GM23248 (cell line): ENCODE results near the gene SLC1A7. TPM values are rescaled to one million over a fixed set of nuclear protein-coding genes. Genes with fewer than 3 reads are reported as not detected.
A peak's percentile ranks its signal among the peaks of the same experiment; 100 is the strongest.

Experiments
- DNase-seq: peaks from one replicate; pipeline ENCODE4 v3.0.0-alpha.2; 2015
- H2AFZ ChIP-seq: fragments of 200-600 bp; sonication (generic); 2 replicates; pipeline ENCODE4 v1.6.1; 2016; ENCODE audit warnings: antibody characterized with exemption
- H3F3A ChIP-seq: fragments of 200-600 bp; sonication (generic); 2 replicates; pipeline ENCODE4 v1.6.1; 2016; ENCODE audit warnings: mild to moderate bottlenecking, antibody characterized with exemption, mixed run types; ENCODE audit not compliant: insufficient read depth
- H3K27ac ChIP-seq: fragments of 200-600 bp; sonication (generic); 2 replicates; pipeline ENCODE4 v1.5.1; 2016; ENCODE audit warnings: mild to moderate bottlenecking
- H3K27me3 ChIP-seq: fragments of 200-600 bp; sonication (generic); replicated peaks from 2 replicates; pipeline ENCODE4 v1.6.1; 2016; ENCODE audit warnings: mild to moderate bottlenecking; ENCODE audit not compliant: insufficient read depth
- H3K36me3 ChIP-seq: fragments of 200-600 bp; sonication (generic); 2 replicates; pipeline ENCODE4 v1.6.1; 2016; ENCODE audit warnings: low read depth, mild to moderate bottlenecking
- H3K4me1 ChIP-seq: fragments of 200-600 bp; sonication (generic); 2 replicates; pipeline ENCODE4 v1.6.1; 2016; ENCODE audit warnings: mild to moderate bottlenecking; ENCODE audit not compliant: insufficient read depth
- H3K4me2 ChIP-seq: fragments of 200-600 bp; sonication (generic); one replicate; pipeline ENCODE4 v1.6.1; 2016; ENCODE audit warnings: mild to moderate bottlenecking; ENCODE audit not compliant: unreplicated experiment
- H3K4me3 ChIP-seq: fragments of 200-600 bp; sonication (generic); 2 replicates; pipeline ENCODE4 v1.5.1; 2016; ENCODE audit warnings: mild to moderate bottlenecking
- H3K79me2 ChIP-seq: fragments of 200-600 bp; sonication (generic); 2 replicates; pipeline ENCODE4 v1.6.1; 2016; ENCODE audit warnings: mild to moderate bottlenecking; ENCODE audit not compliant: insufficient read depth
- H3K9ac ChIP-seq: fragments of 200-600 bp; sonication (generic); 2 replicates; pipeline ENCODE4 v1.6.1; 2016; ENCODE audit warnings: mild to moderate bottlenecking
- H3K9me2 ChIP-seq: fragments of 200-600 bp; sonication (generic); 2 replicates; pipeline ENCODE4 v1.6.1; 2016; ENCODE audit warnings: mixed run types, mild to moderate bottlenecking, moderate library complexity; ENCODE audit not compliant: insufficient read depth
- H3K9me3 ChIP-seq: fragments of 200-600 bp; sonication (generic); one replicate; pipeline ENCODE4 v1.6.1; 2017; ENCODE audit warnings: low read depth
- H4K20me1 ChIP-seq: fragments of 200-600 bp; sonication (generic); 2 replicates; pipeline ENCODE4 v1.6.0; 2016; ENCODE audit not compliant: insufficient read depth
- EZH2 ChIP-seq: fragments of 200-600 bp; sonication (generic); IDR thresholded peaks from 2 replicates; pipeline ENCODE4 v1.6.1; 2018; ENCODE audit warnings: antibody characterized with exemption, mild to moderate bottlenecking; ENCODE audit not compliant: insufficient read depth, poor library complexity, severe bottlenecking
- EZH2phosphoT487 ChIP-seq: fragments of 200-600 bp; sonication (generic); IDR thresholded peaks from 2 replicates; pipeline ENCODE4 v1.6.1; 2018; ENCODE audit warnings: antibody characterized with exemption, moderate library complexity, mild to moderate bottlenecking, low read depth; ENCODE audit not compliant: insufficient read depth
- WGBS, 2 experiments: methylation state at CpG; one replicate each; pipeline ENCODE4 v1.1.6; 2015 to 2017; ENCODE audit warnings: low lambda C conversion rate in 2 of 2, low coverage in 1 of 2; ENCODE audit errors: missing lambda C conversion rate in 2 of 2; 5-methylcytosine and 5-hydroxymethylcytosine counted together
- in situ Hi-C: fragments of 300-500 bp; cut with MboI; formaldehyde crosslinking; loops from 2 replicates; pipeline ENCODE4 v1.15.0; 2020
- polyA plus RNA-seq: library from polyadenylated mRNA; unstranded; fragments of >200 nt; fragmentation: Nextera tagmentation; extraction: Ambion mirVana; gene quantifications from 2 replicates; pipeline ENCODE4 v1.2.1, GENCODE V29; 2016
- total RNA-seq: library from RNA; depleted of rRNA; stranded (reverse); fragments of >200 nt; shearing (Covaris generic); gene quantifications from 2 replicates; pipeline ENCODE4 v1.2.3, GENCODE V29; 2014

SLC1A7 gene
- total and polyA plus RNA-seq, 2 experiments from 2014 or later = 0.51 TPM; not detected in 1

GRCh38 chr1:53093778-53094532 lies 48.5 kb downstream of the SLC1A7 start:
- Histone ChIP-seq H3K36me3 (no peaks in the 10 kb centered on the region), H3F3A (no peaks in the 10 kb centered on the region; the same call in 1 of the 2 replicates), H3K27me3 (no peaks in the 10 kb centered on the region), H3K4me2 (no peak overlapping the region), H4K20me1 (no peaks in the 10 kb centered on the region), H2AFZ (no peak overlapping the region), H3K4me3 (no peak overlapping the region), H3K4me1 (peaks cover 8% of the 10 kb centered on the region), H3K27ac (no peak overlapping the region), H3K9me2 (no peaks in the 10 kb centered on the region), H3K9ac (no peak overlapping the region), H3K79me2 (no peaks in the 10 kb centered on the region), H3K9me3 (no peaks in the 10 kb centered on the region)
- in situ Hi-C loops = no loop called here
- 89 to 98% methylated on average over 17 to 20 of the region's 20 CpGs for WGBS, 2 experiments
- no peak for DNase-seq
- TF ChIP-seq EZH2phosphoT487 (no peak), EZH2 (no peak)

GRCh38 chr1:53093451-53093754 lies 49.0 kb downstream of the SLC1A7 start:
- no peak for DNase-seq
- no peak overlapping the region for H2AFZ ChIP-seq

GRCh38 chr1:53092659-53093450 lies 49.6 kb downstream of the SLC1A7 start:
- Histone ChIP-seq H3K4me1 (peaks cover 8% of the 10 kb centered on the region), H2AFZ (no peak overlapping the region), H4K20me1 (no peaks in the 10 kb centered on the region), H3K79me2 (no peaks in the 10 kb centered on the region), H3F3A (no peaks in the 10 kb centered on the region; the same call in 1 of the 2 replicates), H3K4me3 (no peak overlapping the region), H3K4me2 (no peak overlapping the region), H3K9me2 (no peaks in the 10 kb centered on the region), H3K27ac (no peak overlapping the region), H3K27me3 (no peaks in the 10 kb centered on the region), H3K9ac (no peak overlapping the region), H3K36me3 (no peaks in the 10 kb centered on the region), H3K9me3 (no peaks in the 10 kb centered on the region)
- 79 to 85% methylated on average over 23 to 33 of the region's 33 CpGs for WGBS, 2 experiments
- TF ChIP-seq EZH2 = no peak
- no peak for TF ChIP-seq EZH2phosphoT487
- in situ Hi-C loops = no loop called here
- no peak for DNase-seq

More at GRCh38 chr1:53093451-53093754, 49.0 kb downstream of the SLC1A7 start:
- H3K4me1 ChIP-seq = peaks cover 8% of the 10 kb centered on the region
- no peak for TF ChIP-seq EZH2
- no peak for TF ChIP-seq EZH2phosphoT487
- no peaks in the 10 kb centered on the region for H3K27me3 ChIP-seq
- no peak overlapping the region for H3K9ac ChIP-seq
- no peaks in the 10 kb centered on the region for H3K9me2 ChIP-seq
- no peaks in the 10 kb centered on the region for H3K79me2 ChIP-seq
- no peaks in the 10 kb centered on the region for H4K20me1 ChIP-seq
- no peaks in the 10 kb centered on the region for H3K9me3 ChIP-seq
- H3K36me3 ChIP-seq = no peaks in the 10 kb centered on the region
- H3F3A ChIP-seq = no peaks in the 10 kb centered on the region; the same call in 1 of the 2 replicates
- no peak overlapping the region for H3K27ac ChIP-seq
- WGBS, 2 experiments = 81 to 88% methylated on average over 8 of the region's 8 CpGs
- no peak overlapping the region for H3K4me3 ChIP-seq
- H3K4me2 ChIP-seq = no peak overlapping the region
- in situ Hi-C loops = no loop called here

DNA sequence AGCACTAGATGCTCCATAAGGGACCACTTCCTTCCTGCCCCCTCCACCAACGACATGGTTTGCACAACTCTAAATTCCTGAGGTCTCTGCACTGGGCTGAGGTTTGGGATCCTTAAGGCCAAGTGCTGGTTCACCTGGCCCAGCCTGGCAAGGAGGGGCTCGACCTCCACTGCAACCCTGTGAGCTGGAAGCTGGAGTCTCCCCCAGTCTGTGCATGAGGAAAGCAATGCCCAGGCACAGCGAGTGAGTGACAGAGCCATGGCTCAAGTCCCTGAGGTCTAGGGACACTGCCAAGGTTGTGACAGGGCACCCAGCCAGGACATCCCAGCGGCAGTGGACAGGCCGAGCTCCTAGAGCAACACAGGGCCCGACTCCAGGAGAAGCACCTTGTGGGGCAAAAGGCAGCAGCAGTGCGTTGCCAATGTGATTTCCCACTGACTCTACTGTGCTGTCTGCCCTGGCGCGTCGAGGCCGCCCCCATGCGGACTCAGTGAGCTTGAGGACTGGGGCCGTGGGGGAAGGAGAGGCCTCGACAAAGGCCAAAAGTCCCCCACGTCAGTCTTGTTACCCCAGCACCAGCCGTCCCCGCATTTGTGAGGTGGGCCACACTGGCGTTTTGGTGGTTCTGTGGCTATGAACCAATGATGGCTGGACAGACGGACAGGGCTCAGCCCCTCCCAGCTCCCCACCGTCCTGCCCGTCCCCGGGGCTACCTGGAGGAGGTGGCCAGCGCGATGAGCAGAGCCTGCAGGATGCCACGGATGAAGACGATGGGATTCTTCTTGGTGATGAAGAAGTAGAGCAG lies 50.4 kb downstream of the SLC1A7 start:
- Histone ChIP-seq H3K27me3 (no peaks in the 10 kb centered on the region), H3K4me1 (peaks cover 8% of the 10 kb centered on the region), H3K36me3 (no peaks in the 10 kb centered on the region), H3K9ac (no peak overlapping the region), H3K27ac (no peak overlapping the region), H3K4me3 (no peak overlapping the region), H3F3A (no peaks in the 10 kb centered on the region; the same call in 1 of the 2 replicates), H3K9me3 (no peaks in the 10 kb centered on the region), H3K9me2 (no peaks in the 10 kb centered on the region), H3K4me2 (no peak overlapping the region), H3K79me2 (no peaks in the 10 kb centered on the region), H2AFZ (no peak overlapping the region), H4K20me1 (no peaks in the 10 kb centered on the region)
- WGBS, 2 experiments = 85% methylated on average over 26 of the region's 26 CpGs
- in situ Hi-C loops = no loop called here
- peak; percentile 20 for DNase-seq
- TF ChIP-seq EZH2phosphoT487 (no peak), EZH2 (no peak)
